Neural crest cell (in vitro differentiated cells): ENCODE results near the gene MAP4K4. TPM values are rescaled to one million over a fixed set of nuclear protein-coding genes. Genes with fewer than 3 reads are reported as not detected.

ENCODE experiments used
- DNase-seq: peaks from one replicate; pipeline ENCODE4 v3.0.0; 2021; ENCODE audit warnings: low read depth, mixed read lengths, low spot score
- H3K27ac Mint-ChIP-seq: one replicate; pipeline ENCODE4 v1.8.0; 2021; ENCODE audit warnings: mild to moderate bottlenecking, mixed read lengths; ENCODE audit not compliant: unreplicated experiment
- H3K27me3 Mint-ChIP-seq: 2 replicates; pipeline ENCODE4 v1.8.0; 2021; ENCODE audit warnings: low read depth, mild to moderate bottlenecking, mixed read lengths
- H3K36me3 Mint-ChIP-seq: 2 replicates; pipeline ENCODE4 v1.8.0; 2021; ENCODE audit warnings: low read depth, mild to moderate bottlenecking, mixed read lengths
- H3K4me1 Mint-ChIP-seq: 2 replicates; pipeline ENCODE4 v1.8.0; 2021; ENCODE audit warnings: mixed read lengths
- H3K4me3 Mint-ChIP-seq: one replicate; pipeline ENCODE4 v1.8.0; 2021; ENCODE audit warnings: mild to moderate bottlenecking, mixed read lengths
- H3K9me3 Mint-ChIP-seq: 2 replicates; pipeline ENCODE4 v1.8.0; 2021; ENCODE audit warnings: mixed read lengths
- total RNA-seq: library from RNA; stranded (reverse); gene quantifications from 2 replicates; pipeline ENCODE4 v1.2.1, GENCODE V29; 2021
- TF ChIP-seq, protein P1 (sequence below): fragments of 200-600 bp; sonication (generic); conservative IDR thresholded peaks from 2 replicates; pipeline ENCODE4 v1.5.0; 2021; ENCODE audit warnings: antibody characterized with exemption, mild to moderate bottlenecking

The MAP4K4 gene
- total RNA-seq, 1 donor from 2014 or later, result 209 TPM

DNA sequence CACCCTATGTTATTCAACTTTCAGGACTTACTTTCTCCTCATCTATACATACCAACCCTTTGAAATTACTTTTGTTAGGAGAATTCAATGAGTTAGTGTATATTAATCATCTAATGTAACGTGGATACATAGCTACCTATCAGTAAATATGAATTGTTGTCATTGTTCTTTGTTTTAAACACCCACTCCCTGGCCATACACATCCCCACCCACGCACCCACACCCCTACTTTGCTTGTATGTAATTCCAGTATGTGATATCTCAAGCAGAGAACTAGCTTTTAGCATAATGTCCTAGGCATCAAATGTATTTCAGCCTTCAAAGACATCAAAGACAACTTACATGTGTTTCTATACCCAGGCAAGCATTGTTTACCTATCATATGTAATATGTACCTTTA is 129.2 kb downstream of the MAP4K4 start:
- Mint-ChIP-seq H3K27me3 (no peaks in the 10 kb centered on the region), H3K27ac (no peak overlapping the region), H3K9me3 (no peaks in the 10 kb centered on the region), H3K4me1 (peaks cover 40% of the 10 kb centered on the region), H3K36me3 (peaks cover 12% of the 10 kb centered on the region), H3K4me3 (no peak overlapping the region)
- TF ChIP-seq, protein P1, sequence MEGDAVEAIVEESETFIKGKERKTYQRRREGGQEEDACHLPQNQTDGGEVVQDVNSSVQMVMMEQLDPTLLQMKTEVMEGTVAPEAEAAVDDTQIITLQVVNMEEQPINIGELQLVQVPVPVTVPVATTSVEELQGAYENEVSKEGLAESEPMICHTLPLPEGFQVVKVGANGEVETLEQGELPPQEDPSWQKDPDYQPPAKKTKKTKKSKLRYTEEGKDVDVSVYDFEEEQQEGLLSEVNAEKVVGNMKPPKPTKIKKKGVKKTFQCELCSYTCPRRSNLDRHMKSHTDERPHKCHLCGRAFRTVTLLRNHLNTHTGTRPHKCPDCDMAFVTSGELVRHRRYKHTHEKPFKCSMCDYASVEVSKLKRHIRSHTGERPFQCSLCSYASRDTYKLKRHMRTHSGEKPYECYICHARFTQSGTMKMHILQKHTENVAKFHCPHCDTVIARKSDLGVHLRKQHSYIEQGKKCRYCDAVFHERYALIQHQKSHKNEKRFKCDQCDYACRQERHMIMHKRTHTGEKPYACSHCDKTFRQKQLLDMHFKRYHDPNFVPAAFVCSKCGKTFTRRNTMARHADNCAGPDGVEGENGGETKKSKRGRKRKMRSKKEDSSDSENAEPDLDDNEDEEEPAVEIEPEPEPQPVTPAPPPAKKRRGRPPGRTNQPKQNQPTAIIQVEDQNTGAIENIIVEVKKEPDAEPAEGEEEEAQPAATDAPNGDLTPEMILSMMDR, result no peak
- no peak for DNase-seq

DNA sequence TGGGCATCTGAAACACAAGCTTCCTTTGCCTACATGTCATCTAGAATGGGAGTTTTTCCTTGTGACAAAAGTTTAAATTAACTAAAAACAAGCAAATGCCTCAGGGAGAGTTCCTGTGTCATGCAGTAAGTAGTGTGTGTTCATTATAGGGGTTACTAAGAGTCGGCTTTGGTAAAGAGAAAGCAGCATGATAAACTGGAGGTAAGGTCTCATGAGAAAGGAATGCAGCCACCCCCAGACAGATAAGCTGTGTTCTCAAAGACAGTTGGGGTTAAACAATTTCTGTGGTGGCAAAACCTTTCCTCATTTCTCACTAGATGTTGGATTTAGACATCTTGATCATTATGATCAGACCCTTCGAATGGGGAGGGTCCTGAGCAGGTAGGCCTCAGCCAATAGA is 129.7 kb downstream of the MAP4K4 start:
- DNase-seq, result no peak
- Mint-ChIP-seq H3K27me3 (no peaks in the 10 kb centered on the region), H3K36me3 (peaks cover 12% of the 10 kb centered on the region), H3K4me1 (peaks cover 40% of the 10 kb centered on the region), H3K4me3 (no peak overlapping the region), H3K9me3 (no peaks in the 10 kb centered on the region), H3K27ac (peak overlapping the region; percentile 35)
- TF ChIP-seq, protein P1, result no peak

DNA sequence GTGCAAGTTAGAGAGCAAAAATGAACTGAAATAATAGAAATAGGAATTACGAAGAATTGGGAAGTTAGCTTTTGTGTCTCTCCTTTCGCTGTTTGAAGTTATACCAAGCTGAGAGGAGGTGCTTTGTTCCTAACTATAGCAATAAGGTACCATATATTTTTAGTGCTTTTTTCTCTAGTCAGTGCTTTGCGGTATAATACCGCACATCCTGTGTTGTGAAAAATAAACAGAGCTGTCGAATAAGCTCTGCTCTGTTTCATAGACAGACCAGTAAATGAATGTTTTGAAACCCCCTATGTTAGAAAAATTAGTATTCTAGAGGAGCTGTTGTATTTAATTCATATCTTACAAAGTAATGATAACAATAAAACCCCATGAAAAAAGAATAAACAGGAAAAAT is 130.8 kb downstream of the MAP4K4 start:
- H3K4me1 Mint-ChIP-seq, result peaks cover 33% of the 10 kb centered on the region
- H3K4me3 Mint-ChIP-seq, result no peak overlapping the region
- TF ChIP-seq, protein P1, result no peak
- no peak for DNase-seq
- peaks cover 14% of the 10 kb centered on the region for H3K36me3 Mint-ChIP-seq
- H3K27ac Mint-ChIP-seq, result no peak overlapping the region
- no peaks in the 10 kb centered on the region for H3K27me3 Mint-ChIP-seq
- no peaks in the 10 kb centered on the region for H3K9me3 Mint-ChIP-seq

DNA sequence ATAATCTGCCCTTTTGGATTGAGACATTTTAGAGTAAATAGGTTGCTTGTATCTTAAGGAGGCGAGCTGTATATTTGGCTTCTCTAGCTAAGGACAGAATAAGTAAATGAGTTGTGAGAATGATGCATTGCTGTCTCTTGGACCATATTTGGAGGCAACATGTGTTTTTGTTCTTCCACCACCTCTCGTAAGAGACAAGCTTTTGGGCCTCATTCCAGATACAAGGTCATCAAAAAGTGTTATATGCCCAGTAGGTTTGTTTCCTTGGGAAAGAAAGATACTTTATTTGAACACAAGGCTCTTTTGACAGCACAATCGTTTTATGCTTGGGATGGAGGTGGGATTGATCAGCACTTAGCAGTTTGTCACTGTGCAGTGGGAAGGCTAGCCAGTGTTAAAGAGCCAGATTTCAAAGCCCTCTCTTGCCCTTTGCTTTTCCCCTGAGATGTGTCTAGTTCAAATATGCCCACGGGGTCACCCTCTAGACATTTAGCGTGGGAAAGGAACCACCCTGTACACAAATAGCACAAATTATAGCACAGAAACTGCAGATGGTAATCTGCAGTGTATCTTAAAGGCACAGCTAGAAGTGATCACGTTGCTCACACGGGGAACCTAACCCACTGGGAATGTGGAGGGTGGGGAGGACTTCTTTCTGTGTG is 131.3 kb downstream of the MAP4K4 start:
- TF ChIP-seq, protein P1, result no peak
- Mint-ChIP-seq H3K27me3 (no peaks in the 10 kb centered on the region), H3K4me3 (no peak overlapping the region), H3K4me1 (peaks cover 28% of the 10 kb centered on the region), H3K36me3 (peaks cover 14% of the 10 kb centered on the region), H3K9me3 (no peaks in the 10 kb centered on the region), H3K27ac (no peak overlapping the region)
- no peak for DNase-seq

DNA sequence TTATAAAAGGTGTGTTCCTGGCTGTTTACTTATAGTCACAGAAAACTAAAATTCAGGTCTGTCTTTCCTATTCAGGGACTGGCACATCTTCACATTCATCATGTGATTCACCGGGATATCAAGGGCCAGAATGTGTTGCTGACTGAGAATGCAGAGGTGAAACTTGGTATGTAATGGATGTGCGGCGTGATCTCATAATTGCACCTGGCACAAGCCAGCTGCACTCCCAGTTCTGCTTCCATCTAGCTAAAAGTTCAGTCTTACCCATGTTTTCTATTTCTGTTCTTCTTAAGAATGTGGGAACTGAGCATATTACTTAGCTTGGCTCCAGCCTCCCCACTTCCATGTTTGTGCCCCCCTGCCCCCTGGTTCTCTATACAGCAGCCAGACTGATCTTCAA is 131.9 kb downstream of the MAP4K4 start:
- peaks cover 15% of the 10 kb centered on the region for H3K36me3 Mint-ChIP-seq
- H3K4me3 Mint-ChIP-seq, result no peak overlapping the region
- H3K27ac Mint-ChIP-seq, result no peak overlapping the region
- TF ChIP-seq, protein P1, result no peak
- H3K4me1 Mint-ChIP-seq, result peaks cover 28% of the 10 kb centered on the region
- H3K9me3 Mint-ChIP-seq, result no peaks in the 10 kb centered on the region
- DNase-seq, result no peak
- H3K27me3 Mint-ChIP-seq, result no peaks in the 10 kb centered on the region
